Ishikawa (cell line): ENCODE data around the gene ABCD3.

Source experiments
- EP300 ChIP-seq: IDR thresholded peaks from 2 replicates; pipeline ENCODE4 v1.6.1; 2012; ENCODE audit warnings: borderline replicate concordance
- FOXM1 ChIP-seq: IDR thresholded peaks from 2 replicates; pipeline ENCODE4 v1.6.1; 2012; ENCODE audit warnings: low read depth, borderline replicate concordance
- NFIC ChIP-seq: IDR thresholded peaks from 2 replicates; pipeline ENCODE4 v1.6.1; 2012
- RAD21 ChIP-seq: IDR thresholded peaks from 2 replicates; pipeline ENCODE4 v1.6.1; 2012; ENCODE audit warnings: low read depth
- TEAD4 ChIP-seq: IDR thresholded peaks from 2 replicates; pipeline ENCODE4 v1.6.1; 2012
- YY1 ChIP-seq: IDR thresholded peaks from 2 replicates; pipeline ENCODE4 v1.6.1; 2012; ENCODE audit warnings: low read depth
- TF ChIP-seq, protein P1 (sequence below): IDR thresholded peaks from 2 replicates; pipeline ENCODE4 v1.6.1; 2012; ENCODE audit warnings: low read depth, mild to moderate bottlenecking
- TF ChIP-seq, protein P2 (sequence below): IDR thresholded peaks from 2 replicates; pipeline ENCODE4 v1.6.1; 2012
- TF ChIP-seq, protein P3 (sequence below): IDR thresholded peaks from 2 replicates; pipeline ENCODE4 v1.6.1; 2012

DNA sequence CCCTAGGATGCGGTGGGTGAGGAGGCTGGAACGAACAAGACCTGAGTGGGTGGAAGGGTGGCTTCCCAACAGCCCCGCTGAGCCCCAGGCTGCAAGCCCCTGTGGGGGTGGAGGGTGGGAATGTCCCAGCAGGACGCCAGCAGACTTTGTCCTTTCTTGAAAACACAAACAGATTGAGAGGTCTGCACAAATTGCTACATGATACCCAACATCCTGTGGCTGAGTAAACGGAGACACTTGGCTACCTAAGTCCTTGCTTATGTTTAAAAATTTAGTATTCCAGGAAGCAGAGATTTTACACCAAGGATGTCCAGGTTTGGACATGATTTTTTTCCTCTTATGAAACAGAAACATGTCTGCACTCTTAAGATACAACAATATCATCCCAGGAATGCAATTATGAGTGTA, 135.1 kb downstream of the ABCD3 start:
- TF ChIP-seq NFIC, result no peak
- no peak for TF ChIP-seq EP300
- no peak for TF ChIP-seq FOXM1
- TF ChIP-seq, protein P1, sequence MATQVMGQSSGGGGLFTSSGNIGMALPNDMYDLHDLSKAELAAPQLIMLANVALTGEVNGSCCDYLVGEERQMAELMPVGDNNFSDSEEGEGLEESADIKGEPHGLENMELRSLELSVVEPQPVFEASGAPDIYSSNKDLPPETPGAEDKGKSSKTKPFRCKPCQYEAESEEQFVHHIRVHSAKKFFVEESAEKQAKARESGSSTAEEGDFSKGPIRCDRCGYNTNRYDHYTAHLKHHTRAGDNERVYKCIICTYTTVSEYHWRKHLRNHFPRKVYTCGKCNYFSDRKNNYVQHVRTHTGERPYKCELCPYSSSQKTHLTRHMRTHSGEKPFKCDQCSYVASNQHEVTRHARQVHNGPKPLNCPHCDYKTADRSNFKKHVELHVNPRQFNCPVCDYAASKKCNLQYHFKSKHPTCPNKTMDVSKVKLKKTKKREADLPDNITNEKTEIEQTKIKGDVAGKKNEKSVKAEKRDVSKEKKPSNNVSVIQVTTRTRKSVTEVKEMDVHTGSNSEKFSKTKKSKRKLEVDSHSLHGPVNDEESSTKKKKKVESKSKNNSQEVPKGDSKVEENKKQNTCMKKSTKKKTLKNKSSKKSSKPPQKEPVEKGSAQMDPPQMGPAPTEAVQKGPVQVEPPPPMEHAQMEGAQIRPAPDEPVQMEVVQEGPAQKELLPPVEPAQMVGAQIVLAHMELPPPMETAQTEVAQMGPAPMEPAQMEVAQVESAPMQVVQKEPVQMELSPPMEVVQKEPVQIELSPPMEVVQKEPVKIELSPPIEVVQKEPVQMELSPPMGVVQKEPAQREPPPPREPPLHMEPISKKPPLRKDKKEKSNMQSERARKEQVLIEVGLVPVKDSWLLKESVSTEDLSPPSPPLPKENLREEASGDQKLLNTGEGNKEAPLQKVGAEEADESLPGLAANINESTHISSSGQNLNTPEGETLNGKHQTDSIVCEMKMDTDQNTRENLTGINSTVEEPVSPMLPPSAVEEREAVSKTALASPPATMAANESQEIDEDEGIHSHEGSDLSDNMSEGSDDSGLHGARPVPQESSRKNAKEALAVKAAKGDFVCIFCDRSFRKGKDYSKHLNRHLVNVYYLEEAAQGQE, result no peak
- no peak for TF ChIP-seq RAD21
- TF ChIP-seq TEAD4, result no peak
- TF ChIP-seq, protein P2, sequence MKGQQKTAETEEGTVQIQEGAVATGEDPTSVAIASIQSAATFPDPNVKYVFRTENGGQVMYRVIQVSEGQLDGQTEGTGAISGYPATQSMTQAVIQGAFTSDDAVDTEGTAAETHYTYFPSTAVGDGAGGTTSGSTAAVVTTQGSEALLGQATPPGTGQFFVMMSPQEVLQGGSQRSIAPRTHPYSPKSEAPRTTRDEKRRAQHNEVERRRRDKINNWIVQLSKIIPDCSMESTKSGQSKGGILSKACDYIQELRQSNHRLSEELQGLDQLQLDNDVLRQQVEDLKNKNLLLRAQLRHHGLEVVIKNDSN, result no peak
- TF ChIP-seq, protein P3, sequence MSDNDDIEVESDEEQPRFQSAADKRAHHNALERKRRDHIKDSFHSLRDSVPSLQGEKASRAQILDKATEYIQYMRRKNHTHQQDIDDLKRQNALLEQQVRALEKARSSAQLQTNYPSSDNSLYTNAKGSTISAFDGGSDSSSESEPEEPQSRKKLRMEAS, result no peak
- TF ChIP-seq YY1, result no peak
